SK-MEL-5 (cell line): ENCODE data around the gene LRRC4. TPM values are rescaled to one million over a fixed set of nuclear protein-coding genes. Genes with fewer than 3 reads are reported as not detected.

ENCODE experiments used
- DNase-seq: peaks from one replicate; pipeline ENCODE4 v3.0.0-alpha.2; 2016; ENCODE audit warnings: low read depth, low spot score
- in situ Hi-C: cut with HindIII; loops from 2 replicates; pipeline ENCODE4 v1.10.0; 2016; ENCODE audit warnings: low sequenced_read_pairs, high pct_unique_total_duplicates, low pct_unique_long_range_greater_than_20kb
- total RNA-seq: library from RNA; depleted of rRNA; stranded (reverse); fragments of >200 nt; shearing (Covaris generic); gene quantifications from 2 replicates; pipeline ENCODE4 v1.2.3, GENCODE V29; 2014

Gene LRRC4
- total RNA-seq, 1 experiment from 2014 or later = not detected

- in situ Hi-C loops = no loop called here
- DNase-seq = no peak
These were observed 5.8 kb upstream of the LRRC4 start for GRCh38 chr7:128037081-128037480.

- in situ Hi-C loops = no loop called here
These were observed 5.1 kb upstream of the LRRC4 start for GRCh38 chr7:128036226-128036940.

GRCh38 chr7:128035712-128036111 lies 4.5 kb upstream of the LRRC4 start:
- in situ Hi-C loops = no loop called here

More at GRCh38 chr7:128036226-128036940, 5.1 kb upstream of the LRRC4 start:
- no peak for DNase-seq

GRCh38 chr7:128034825-128035224 lies 3.6 kb upstream of the LRRC4 start:
- in situ Hi-C loops = no loop called here
- no peak for DNase-seq

More at GRCh38 chr7:128035712-128036111, 4.5 kb upstream of the LRRC4 start:
- peak; percentile 60 for DNase-seq

- no peak for DNase-seq
- in situ Hi-C loops = no loop called here
These were observed 2.0 kb upstream of the LRRC4 start for GRCh38 chr7:128033246-128033645.

- DNase-seq = no peak
- in situ Hi-C loops = no loop called here
These were observed 1.5 kb upstream of the LRRC4 start for GRCh38 chr7:128032605-128033235.

- DNase-seq = no peak
- in situ Hi-C loops = no loop called here
These were observed 816 bp upstream of the LRRC4 start for GRCh38 chr7:128031901-128032604.

- in situ Hi-C loops = no loop called here
- no peak for DNase-seq
These were observed 979 bp downstream of the LRRC4 start for GRCh38 chr7:128030263-128030653.

- in situ Hi-C loops = no loop called here
- DNase-seq = no peak
These were observed 1.7 kb downstream of the LRRC4 start for GRCh38 chr7:128029405-128029995.

- in situ Hi-C loops = no loop called here
- peak; percentile 30 for DNase-seq
These were observed 3.7 kb downstream of the LRRC4 start for GRCh38 chr7:128027485-128027980.

- no peak for DNase-seq
- in situ Hi-C loops = no loop called here
These were observed 4.7 kb downstream of the LRRC4 start for GRCh38 chr7:128026551-128026950.

GRCh38 chr7:128025819-128026218 lies 5.4 kb downstream of the LRRC4 start:
- no peak for DNase-seq
- in situ Hi-C loops = no loop called here

GRCh38 chr7:128025380-128025779 lies 5.9 kb downstream of the LRRC4 start:
- DNase-seq = no peak
- in situ Hi-C loops = no loop called here

GRCh38 chr7:128024151-128024550 lies 7.1 kb downstream of the LRRC4 start:
- in situ Hi-C loops = no loop called here
- no peak for DNase-seq

- DNase-seq = no peak
These were observed 8.4 kb downstream of the LRRC4 start for GRCh38 chr7:128022631-128023532.

GRCh38 chr7:128021366-128021765 lies 9.9 kb downstream of the LRRC4 start:
- in situ Hi-C loops = no loop called here
- no peak for DNase-seq

More at GRCh38 chr7:128022631-128023532, 8.4 kb downstream of the LRRC4 start:
- in situ Hi-C loops = no loop called here

GRCh38 chr7:128020159-128020558 lies 11.1 kb downstream of the LRRC4 start:
- in situ Hi-C loops = no loop called here
- peak; percentile 38 for DNase-seq
